Right lobe of liver (tissue), 6 donors: ENCODE data around the gene RNF223. TPM values are rescaled to one million over a fixed set of nuclear protein-coding genes. Genes with fewer than 3 reads are reported as not detected.
"Not testable (repeated sequence)": the region's sequence is repeated elsewhere in the genome, so short reads cannot be mapped to it uniquely, and the experiment has no call there.

Source experiments
- ATAC-seq, 4 donors: fragments of 200-7000 bp; cut with Tn5 transposase; one replicate each; pipeline ENCODE4 v1.9.1; 2020; ENCODE audit warnings: mild to moderate bottlenecking in 4 of 4, moderate library complexity in 4 of 4
- DNase-seq, 3 donors: peaks; one replicate each; pipeline ENCODE4 v3.0.0-alpha.2; 2020
- H3K27ac ChIP-seq, 3 donors: fragments of 200-600 bp; one replicate each; pipeline ENCODE4 v1.8.0; 2022
- H3K27me3 ChIP-seq, 2 donors: fragments of 200-600 bp; one replicate each; pipeline ENCODE4 v1.8.0; 2022
- H3K36me3 ChIP-seq, 4 donors: fragments of 200-600 bp; sonication (generic) in 1 of 4; one replicate each; pipeline versions ENCODE4 v1.5.1 to v1.8.0; 2017 to 2022; ENCODE audit warnings: control low read depth in 1 of 4
- H3K4me1 ChIP-seq, 4 donors: fragments of 200-600 bp; sonication (generic) in 1 of 4; one replicate each; pipeline versions ENCODE4 v1.5.1 to v1.8.0; 2017 to 2022; ENCODE audit warnings: control low read depth in 1 of 4
- H3K4me3 ChIP-seq, 3 donors: fragments of 200-600 bp; one replicate each; pipeline ENCODE4 v1.8.0; 2022
- H3K9me3 ChIP-seq, 4 donors: fragments of 200-600 bp; sonication (generic) in 1 of 4; one replicate each; pipeline versions ENCODE4 v1.5.1 to v1.8.0; 2017 to 2022; ENCODE audit warnings: control low read depth in 1 of 4
- CTCF ChIP-seq, 4 donors: fragments of 200-600 bp in 3 of 4; fragments of 450-650 bp in 1 of 4; IDR thresholded peaks; one replicate each; pipeline versions ENCODE4 v1.5.1 to v1.8.0; 2016 to 2022; ENCODE audit warnings: antibody characterized with exemption in 4 of 4, mild to moderate bottlenecking in 2 of 4
- POLR2A ChIP-seq: fragments of 450-650 bp; IDR thresholded peaks from one replicate; pipeline ENCODE4 v1.6.1; 2017; ENCODE audit warnings: antibody characterized with exemption, mild to moderate bottlenecking
- WGBS: methylation state at CpG from one replicate; pipeline ENCODE4 v1.1.6; 2018; ENCODE audit warnings: low coverage, low lambda C conversion rate; ENCODE audit not compliant: insufficient coverage; ENCODE audit errors: missing lambda C conversion rate; 5-methylcytosine and 5-hydroxymethylcytosine counted together
- intact Hi-C, 2 donors: fragments of 100-400 bp; cut with DNase I; formaldehyde crosslinking; loops; one replicate each; pipeline versions ENCODE4 v1.11.2 to v1.14.1; 2022
- total RNA-seq, 6 experiments: library from RNA; depleted of rRNA in 2 of 6; stranded (reverse); fragments of >200 nt in 2 of 6; fragmentation: NEBNext Ultra II Directional in 3 of 6; extraction: Animal tissue kit (Norgen Biotek cat#: 25700) in 3 of 6; gene quantifications; one replicate each; pipeline versions ENCODE4 v1.1.0 to v1.2.4, GENCODE V29; 2016 to 2023
- donor health status: DM: no; HTN: yes; CAD: no.
- donor health status: DM: no; HTN: no; CAD: no.
- donor health status: DM: no; HTN: no; CAD: no.
- donor health status: DM: no; HTN: yes; CAD: no.
- donor health status: DM: no; HTN: yes; CAD: no.

The RNF223 gene
- total RNA-seq, 6 experiments from 2014 or later, result not detected

GRCh38 chr1:1031659-1032235 lies 42.4 kb downstream of the RNF223 start:
- Histone ChIP-seq H3K9me3 (no peaks in the 10 kb centered on the region), H3K4me3 (no peak overlapping the region), H3K27ac (no peak overlapping the region), H3K4me1 (peaks cover 0 to 7% (median 0%) of the 10 kb centered on the region in 4 donors), H3K27me3 (no peaks in the 10 kb centered on the region), H3K36me3 (no peaks in the 10 kb centered on the region)
- no peak for TF ChIP-seq POLR2A
- TF ChIP-seq CTCF (IDR thresholded peaks at IDR 0.05), result no peak
- ATAC-seq (no peak), DNase-seq (no peak)
- 80% methylated on average over 1 of the region's 11 CpGs for WGBS
- intact Hi-C loops, result no loop called here

- H3K4me1 ChIP-seq, H3K36me3 ChIP-seq, H3K9me3 ChIP-seq, H3K4me3 ChIP-seq, H3K27ac ChIP-seq, ATAC-seq, DNase-seq, H3K27me3 ChIP-seq, intact Hi-C loops: not testable (repeated sequence)
- 40% methylated on average over 1 of the region's 7 CpGs for WGBS
Observed at GRCh38 chr1:1030867-1031658, 43.0 kb downstream of the RNF223 start.

- Histone ChIP-seq H3K9me3 (no peaks in the 10 kb centered on the region), H3K4me3 (no peak overlapping the region), H3K36me3 (no peaks in the 10 kb centered on the region), H3K27ac (no peak overlapping the region), H3K4me1 (peaks cover 0 to 2% (median 0%) of the 10 kb centered on the region in 4 donors), H3K27me3 (no peaks in the 10 kb centered on the region)
- 20% methylated on average over 2 of the region's 17 CpGs for WGBS
- intact Hi-C loops, result no loop called here
- TF ChIP-seq POLR2A (no peak), CTCF (IDR thresholded peaks at IDR 0.05) (no peak)
- ATAC-seq (no peak), DNase-seq (no peak)
Observed at GRCh38 chr1:1027791-1028190, 46.3 kb downstream of the RNF223 start.

- ATAC-seq, result no peak
Observed at GRCh38 chr1:1026599-1027413, 47.3 kb downstream of the RNF223 start.

More at GRCh38 chr1:1026599-1027413, 47.3 kb downstream of the RNF223 start:
- H3K9me3 ChIP-seq, result no peaks in the 10 kb centered on the region
- TF ChIP-seq POLR2A (no peak), CTCF (IDR thresholded peaks at IDR 0.05) (no peak)
- intact Hi-C loops, result no loop called here
- H3K4me3 ChIP-seq, result no peak overlapping the region
- no peaks in the 10 kb centered on the region for H3K36me3 ChIP-seq
- no peaks in the 10 kb centered on the region for H3K4me1 ChIP-seq
- DNase-seq, result no peak
- WGBS, result 82% methylated on average over 4 of the region's 21 CpGs
- H3K27me3 ChIP-seq, result no peaks in the 10 kb centered on the region
- H3K27ac ChIP-seq, result no peak overlapping the region
